Dermis blood vessel endothelial cell (primary cell): ENCODE data around the gene GFRA4. TPM values are rescaled to one million over a fixed set of nuclear protein-coding genes. Genes with fewer than 3 reads are reported as not detected.

ENCODE experiments used
- DNase-seq: peaks from one replicate; pipeline ENCODE4 v3.0.0; 2010
- total RNA-seq: library from RNA; depleted of rRNA; stranded (reverse); fragments of >200 nt; gene quantifications from 2 replicates; pipeline ENCODE4 v1.2.3, GENCODE V29; 2014

The GFRA4 gene
- total RNA-seq, 1 donor from 2014 or later = not detected

GRCh38 chr20:3693376-3693775, 30.2 kb upstream of the GFRA4 start:
- DNase-seq = no peak

- no peak for DNase-seq
Observed at GRCh38 chr20:3692706-3693294, 29.6 kb upstream of the GFRA4 start.

- no peak for DNase-seq
Observed at GRCh38 chr20:3691897-3692296, 28.7 kb upstream of the GFRA4 start.

- no peak for DNase-seq
Observed at GRCh38 chr20:3691306-3691705, 28.1 kb upstream of the GFRA4 start.

- no peak for DNase-seq
Observed at GRCh38 chr20:3690413-3690812, 27.2 kb upstream of the GFRA4 start.

- DNase-seq = no peak
Observed at GRCh38 chr20:3689978-3690377, 26.8 kb upstream of the GFRA4 start.

- DNase-seq = peak; percentile 53
Observed at GRCh38 chr20:3687655-3688054, 24.5 kb upstream of the GFRA4 start.

GRCh38 chr20:3686867-3687321, 23.7 kb upstream of the GFRA4 start:
- no peak for DNase-seq

GRCh38 chr20:3686421-3686820, 23.2 kb upstream of the GFRA4 start:
- DNase-seq = no peak

- no peak for DNase-seq
Observed at GRCh38 chr20:3685341-3685740, 22.1 kb upstream of the GFRA4 start.

GRCh38 chr20:3681931-3682781, 19.0 kb upstream of the GFRA4 start, which contains the start of gene ADAM33:
Gene ADAM33, minus strand, starts transcription at chr20:3682010. Its CDS starts 6 bp downstream, at chr20:3682004.
- no peak for DNase-seq

GRCh38 chr20:3681352-3681930, 18.2 kb upstream of the GFRA4 start:
- no peak for DNase-seq

- no peak for DNase-seq
Observed at GRCh38 chr20:3680701-3681351, 17.6 kb upstream of the GFRA4 start.

GRCh38 chr20:3679749-3680700, 16.8 kb upstream of the GFRA4 start:
- DNase-seq = no peak

- no peak for DNase-seq
Observed at GRCh38 chr20:3678856-3679720, 15.9 kb upstream of the GFRA4 start.

- no peak for DNase-seq
Observed at GRCh38 chr20:3678198-3678597, 15.0 kb upstream of the GFRA4 start.

- no peak for DNase-seq
Observed at GRCh38 chr20:3677733-3678132, 14.5 kb upstream of the GFRA4 start.

GRCh38 chr20:3674995-3675900, 12.0 kb upstream of the GFRA4 start:
- DNase-seq = no peak

- no peak for DNase-seq
Observed at GRCh38 chr20:3674447-3674846, 11.2 kb upstream of the GFRA4 start.
